GM19395 (cell line): Measurements from ENCODE around the gene SLC22A9.

Experiments
- ATAC-seq: cut with Tn5 transposase; IDR thresholded peaks from one replicate; pipeline ENCODE4 v1.9.1; 2021; ENCODE audit warnings: mild to moderate bottlenecking, moderate library complexity; ENCODE audit not compliant: unreplicated experiment

Gene SLC22A9

DNA sequence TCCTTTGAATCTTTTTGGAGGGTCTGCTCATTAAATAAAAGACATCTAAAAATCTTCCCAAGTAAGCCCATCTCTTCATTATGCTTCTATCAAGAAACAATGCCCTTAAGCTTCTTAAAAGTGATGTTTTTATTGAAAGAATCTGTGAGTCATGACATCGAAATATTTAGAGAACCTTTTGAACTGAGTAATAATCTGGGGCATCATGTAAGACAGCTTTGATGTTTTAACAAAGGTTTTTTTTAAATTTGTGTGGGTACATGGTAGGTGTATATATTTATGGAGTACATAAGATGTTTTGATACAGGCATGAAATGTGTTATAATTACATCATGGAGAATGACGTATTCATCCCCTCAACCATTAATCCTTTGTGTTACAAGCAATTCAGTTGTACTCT lies 74.6 kb downstream of the SLC22A9 start:
- no peak for ATAC-seq

DNA sequence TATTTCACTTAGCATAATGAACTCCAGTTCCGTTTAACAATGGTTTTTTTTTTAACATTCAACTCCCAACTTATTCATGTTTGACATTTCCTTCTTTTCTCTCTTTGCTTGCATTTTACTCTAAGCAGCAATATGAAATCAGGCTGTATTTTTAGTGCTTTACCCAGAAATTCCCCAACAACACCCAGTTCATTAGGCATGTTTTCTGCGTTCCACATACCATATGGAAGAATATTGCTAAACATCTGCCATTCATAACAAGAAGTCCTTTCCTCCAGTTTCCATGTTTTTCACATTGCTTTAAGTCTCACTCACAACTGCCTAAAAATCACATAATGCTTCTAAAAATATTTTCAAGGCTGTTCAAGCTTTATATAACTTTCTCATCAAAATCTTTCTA lies 75.5 kb downstream of the SLC22A9 start:
- ATAC-seq = no peak

DNA sequence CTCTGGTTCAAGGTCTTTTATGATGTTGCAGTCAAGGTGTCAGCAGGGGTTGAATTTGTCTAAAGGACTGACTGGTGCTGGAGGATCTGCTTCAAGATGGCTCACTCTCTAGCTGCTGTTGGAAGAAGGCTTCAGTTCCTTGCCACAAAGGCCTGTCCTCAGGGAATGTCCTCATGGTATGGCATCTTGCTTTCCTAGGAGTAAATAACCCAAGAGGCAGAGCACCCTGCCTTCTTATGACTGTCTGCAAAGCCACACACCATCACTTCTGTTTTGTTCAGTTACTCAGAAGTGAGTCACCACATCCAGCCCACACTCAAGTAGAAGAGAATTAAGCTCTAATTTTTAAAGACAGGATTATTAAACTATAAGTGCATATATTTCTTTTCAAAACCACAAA lies 76.1 kb downstream of the SLC22A9 start:
- ATAC-seq = no peak

DNA sequence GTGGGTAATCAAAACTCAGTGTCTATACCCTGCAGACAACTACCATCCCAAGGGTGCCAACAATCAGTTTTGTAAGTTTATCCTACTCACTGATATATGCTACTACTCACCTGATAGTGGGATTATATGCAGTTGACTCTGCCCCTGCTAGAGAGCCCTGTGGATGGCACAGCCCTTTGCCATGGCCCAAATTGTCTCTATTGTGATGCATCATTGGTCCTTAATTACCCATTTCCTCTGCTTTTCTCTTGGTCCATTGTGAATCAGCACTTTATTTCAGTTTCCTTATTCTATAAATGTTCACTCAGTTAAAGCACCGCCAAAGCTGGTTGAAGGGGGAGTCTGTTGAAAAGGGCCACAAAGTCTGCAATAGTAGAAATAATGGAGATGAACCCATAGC lies 79.1 kb downstream of the SLC22A9 start:
- ATAC-seq = no peak

DNA sequence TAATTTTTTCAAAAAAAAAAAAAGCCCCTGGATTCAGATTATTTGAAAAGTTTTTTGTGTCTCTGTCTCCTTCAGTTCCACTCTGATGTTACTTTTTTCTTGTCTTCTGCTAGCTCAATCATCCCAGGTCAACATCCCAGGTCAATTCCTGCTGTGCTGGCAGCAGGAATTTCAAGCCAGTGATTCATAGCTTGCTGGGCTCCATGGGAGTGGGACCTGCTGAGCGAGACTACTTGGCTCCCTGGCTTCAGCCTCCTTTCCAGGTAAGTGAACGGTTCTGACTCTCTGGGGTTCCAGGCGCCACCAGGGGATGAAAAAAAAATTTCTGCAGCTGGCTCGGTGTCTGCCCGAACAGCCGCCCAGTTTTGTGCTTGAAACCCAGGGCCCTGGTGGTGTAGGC lies 90.0 kb downstream of the SLC22A9 start:
- no peak for ATAC-seq
